ENCODE results near the gene LYST.

LYST gene

DNA sequence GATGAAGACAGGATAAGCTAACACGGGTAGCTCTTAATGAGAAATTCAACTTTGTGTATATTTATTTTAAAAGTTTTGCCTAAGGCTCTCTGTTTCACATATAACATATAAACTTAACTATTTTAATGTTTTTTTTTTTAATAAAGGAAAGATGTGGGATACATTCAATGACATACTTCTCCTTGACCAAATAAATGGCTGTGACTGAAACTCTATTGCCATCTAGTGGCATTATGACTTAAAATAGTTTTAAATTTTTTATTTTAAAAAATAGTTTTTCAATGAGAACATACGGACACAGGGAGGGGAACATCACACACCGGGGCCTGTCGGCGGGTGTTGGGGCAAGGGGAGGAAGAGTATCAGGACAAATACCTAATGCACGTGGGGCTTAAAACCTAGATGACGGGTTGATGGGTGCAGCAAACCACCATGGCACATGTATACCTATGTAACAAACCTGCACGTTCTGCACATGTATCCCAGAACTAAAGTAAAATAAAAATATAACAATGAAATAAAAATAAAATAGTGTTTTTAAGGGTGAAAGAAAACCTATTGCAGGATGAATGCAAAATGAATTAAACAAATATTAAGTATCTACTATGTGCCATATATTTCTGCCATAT, 83.4 kb downstream of the LYST start:
- no peaks in the 10 kb centered on the region for H3K9me3 ChIP-seq (ENCODE audit: insufficient read depth, low read depth, low read length)
- H3K27ac ChIP-seq (ENCODE audit: low read depth, low read length) = no peak overlapping the region
- no peak overlapping the region for H3K4me3 ChIP-seq (ENCODE audit: low read length)
- 44% methylated on average over 6 of the region's 8 CpGs for WGBS
- no peaks in the 10 kb centered on the region for H3K36me3 ChIP-seq (ENCODE audit: insufficient read depth, low read length)
- no peak overlapping the region for H3K9ac ChIP-seq (ENCODE audit: low read depth, low read length)
- H3K27me3 ChIP-seq (ENCODE audit: insufficient read depth, low read length) = no peaks in the 10 kb centered on the region
- H3K4me1 ChIP-seq (ENCODE audit: insufficient read depth, low read length) = no peaks in the 10 kb centered on the region

DNA sequence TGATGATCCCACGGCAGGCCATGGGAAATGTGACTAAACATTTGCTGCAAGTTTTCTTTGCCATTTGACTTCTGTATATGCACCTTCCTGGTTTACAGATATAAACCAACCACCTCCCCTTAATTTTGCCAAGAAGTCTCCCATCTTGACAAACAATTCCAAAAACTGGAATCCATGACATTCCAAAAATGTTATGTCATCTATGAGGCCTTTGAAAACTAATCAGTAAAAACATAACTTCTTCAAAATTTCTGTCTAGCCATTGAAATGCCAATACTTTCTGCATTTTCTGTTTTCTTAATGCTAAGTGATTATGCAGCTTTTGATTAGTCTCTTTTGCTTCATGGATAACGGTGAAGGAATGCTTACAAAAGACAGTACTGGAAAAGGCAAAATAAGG, 84.1 kb downstream of the LYST start:
- no peak overlapping the region for H3K4me3 ChIP-seq (ENCODE audit: low read length)
- no peak overlapping the region for H3K9ac ChIP-seq (ENCODE audit: low read depth, low read length)
- H3K9me3 ChIP-seq (ENCODE audit: insufficient read depth, low read depth, low read length) = no peaks in the 10 kb centered on the region
- no peaks in the 10 kb centered on the region for H3K4me1 ChIP-seq (ENCODE audit: insufficient read depth, low read length)
- no peaks in the 10 kb centered on the region for H3K27me3 ChIP-seq (ENCODE audit: insufficient read depth, low read length)
- 90% methylated on average over 2 of the region's 2 CpGs for WGBS
- H3K27ac ChIP-seq (ENCODE audit: low read depth, low read length) = no peak overlapping the region
- H3K36me3 ChIP-seq (ENCODE audit: insufficient read depth, low read length) = no peaks in the 10 kb centered on the region

DNA sequence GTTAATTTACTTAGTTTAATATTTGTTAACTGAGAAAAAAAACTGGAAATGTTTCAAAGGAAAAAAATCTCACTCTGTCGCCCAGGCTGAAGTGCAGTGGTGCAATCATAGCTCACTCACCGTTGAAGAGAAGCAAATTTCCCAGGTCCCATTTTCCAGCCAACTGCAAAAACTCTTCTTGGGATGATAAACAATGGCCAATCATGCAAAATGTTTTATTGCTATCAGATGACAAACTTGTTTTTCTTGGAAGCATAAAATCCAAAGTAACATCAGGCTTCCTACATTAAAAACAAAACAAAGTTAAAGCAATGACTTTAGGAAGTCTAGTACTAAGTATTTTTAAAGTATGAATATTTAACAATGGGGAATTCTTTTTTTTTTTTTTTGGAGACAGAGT, 84.9 kb downstream of the LYST start:
- Histone ChIP-seq H3K36me3 (ENCODE audit: insufficient read depth, low read length) (no peaks in the 10 kb centered on the region), H3K4me3 (ENCODE audit: low read length) (no peak overlapping the region)
- WGBS = 90% methylated on average over 2 of the region's 2 CpGs

DNA sequence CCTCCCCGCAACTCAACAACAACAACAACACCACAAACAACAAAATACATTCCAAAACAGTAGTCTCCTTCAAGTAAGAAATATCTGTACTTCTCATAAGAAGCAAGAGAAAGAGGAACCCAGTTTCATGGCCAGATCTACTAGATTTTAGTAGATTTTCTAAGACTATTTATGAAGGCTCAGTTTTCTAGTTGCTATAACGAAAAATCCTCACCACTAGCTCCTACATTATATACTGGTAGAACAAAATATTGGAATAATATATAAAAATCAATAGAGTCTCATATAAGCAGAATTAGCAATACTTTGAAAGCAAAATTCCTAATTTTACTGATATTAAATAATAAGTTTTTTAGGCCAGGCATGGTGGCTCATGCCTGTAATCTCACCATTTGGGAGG, 86.9 kb downstream of the LYST start:
- Histone ChIP-seq H3K27me3 (ENCODE audit: insufficient read depth, low read length) (no peaks in the 10 kb centered on the region), H3K36me3 (ENCODE audit: insufficient read depth, low read length) (no peaks in the 10 kb centered on the region), H3K4me1 (ENCODE audit: insufficient read depth, low read length) (no peaks in the 10 kb centered on the region), H3K4me3 (ENCODE audit: low read length) (no peak overlapping the region), H3K9me3 (ENCODE audit: insufficient read depth, low read depth, low read length) (no peaks in the 10 kb centered on the region), H3K27ac (ENCODE audit: low read depth, low read length) (no peak overlapping the region), H3K9ac (ENCODE audit: low read depth, low read length) (no peak overlapping the region)
- 95% methylated on average over 1 of the region's 2 CpGs for WGBS

More for the DNA sequence above, 84.9 kb downstream of the LYST start:
- no peaks in the 10 kb centered on the region for H3K27me3 ChIP-seq (ENCODE audit: insufficient read depth, low read length)
- H3K27ac ChIP-seq (ENCODE audit: low read depth, low read length) = no peak overlapping the region
- H3K9ac ChIP-seq (ENCODE audit: low read depth, low read length) = no peak overlapping the region
- no peaks in the 10 kb centered on the region for H3K4me1 ChIP-seq (ENCODE audit: insufficient read depth, low read length)
- H3K9me3 ChIP-seq (ENCODE audit: insufficient read depth, low read depth, low read length) = no peaks in the 10 kb centered on the region

DNA sequence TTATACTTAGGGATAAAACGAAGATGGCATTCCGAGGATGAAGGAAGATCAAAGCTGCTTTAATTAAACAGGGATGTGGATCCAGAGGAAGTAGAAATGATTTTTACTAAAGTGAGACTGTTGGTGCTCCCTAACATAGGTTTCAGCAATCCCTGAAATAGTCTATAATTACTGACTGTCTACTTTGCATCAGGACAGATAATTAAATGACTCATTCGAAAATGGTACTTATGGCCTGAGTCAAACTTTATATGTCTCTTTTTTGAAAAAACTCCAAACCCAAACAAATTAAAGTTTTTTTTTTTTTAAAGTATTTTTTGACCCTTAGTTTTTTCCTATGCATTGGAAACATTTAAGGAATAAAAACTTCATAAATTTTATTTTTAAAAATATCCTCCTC, 90.3 kb downstream of the LYST start:
- H3K9me3 ChIP-seq (ENCODE audit: insufficient read depth, low read depth, low read length) = no peaks in the 10 kb centered on the region
- WGBS = 92% methylated on average over 3 of the region's 3 CpGs
- H3K27ac ChIP-seq (ENCODE audit: low read depth, low read length) = no peak overlapping the region
- H3K4me1 ChIP-seq (ENCODE audit: insufficient read depth, low read length) = no peaks in the 10 kb centered on the region
- H3K4me3 ChIP-seq (ENCODE audit: low read length) = no peak overlapping the region
- H3K36me3 ChIP-seq (ENCODE audit: insufficient read depth, low read length) = no peaks in the 10 kb centered on the region
- H3K9ac ChIP-seq (ENCODE audit: low read depth, low read length) = no peak overlapping the region
- H3K27me3 ChIP-seq (ENCODE audit: insufficient read depth, low read length) = no peaks in the 10 kb centered on the region

DNA sequence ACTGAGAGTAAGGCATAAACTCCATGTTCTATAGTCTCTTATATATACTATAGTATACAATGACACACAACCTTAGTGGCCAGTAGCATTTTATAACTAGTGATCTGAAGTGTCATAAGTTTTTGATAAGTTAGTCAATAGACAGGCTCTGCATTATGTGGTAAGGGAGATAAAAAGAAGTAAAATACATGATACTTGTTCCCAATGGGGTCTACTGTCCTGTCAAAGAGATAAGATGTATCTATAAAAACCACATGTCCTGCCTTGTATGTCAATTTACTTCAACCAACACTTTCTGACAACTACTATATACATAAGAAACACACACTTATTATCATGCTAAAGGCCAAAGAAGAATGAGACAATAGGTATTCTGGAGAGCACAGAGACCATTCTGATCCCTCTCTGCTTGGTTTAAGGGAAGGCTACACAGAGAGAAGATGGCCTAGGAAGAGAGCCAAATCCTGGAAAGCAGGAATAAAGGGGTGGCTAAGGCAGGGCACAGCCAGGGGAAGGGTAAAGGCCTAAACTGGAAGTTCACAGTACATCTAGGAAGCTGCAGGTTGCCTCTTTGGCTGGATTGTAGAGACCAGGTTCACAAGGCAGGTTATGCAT, 91.4 kb downstream of the LYST start:
- Histone ChIP-seq H3K27me3 (ENCODE audit: insufficient read depth, low read length) (no peaks in the 10 kb centered on the region), H3K27ac (ENCODE audit: low read depth, low read length) (no peak overlapping the region), H3K9me3 (ENCODE audit: insufficient read depth, low read depth, low read length) (no peaks in the 10 kb centered on the region), H3K4me3 (ENCODE audit: low read length) (no peak overlapping the region), H3K4me1 (ENCODE audit: insufficient read depth, low read length) (no peaks in the 10 kb centered on the region), H3K9ac (ENCODE audit: low read depth, low read length) (no peak overlapping the region), H3K36me3 (ENCODE audit: insufficient read depth, low read length) (no peaks in the 10 kb centered on the region)

DNA sequence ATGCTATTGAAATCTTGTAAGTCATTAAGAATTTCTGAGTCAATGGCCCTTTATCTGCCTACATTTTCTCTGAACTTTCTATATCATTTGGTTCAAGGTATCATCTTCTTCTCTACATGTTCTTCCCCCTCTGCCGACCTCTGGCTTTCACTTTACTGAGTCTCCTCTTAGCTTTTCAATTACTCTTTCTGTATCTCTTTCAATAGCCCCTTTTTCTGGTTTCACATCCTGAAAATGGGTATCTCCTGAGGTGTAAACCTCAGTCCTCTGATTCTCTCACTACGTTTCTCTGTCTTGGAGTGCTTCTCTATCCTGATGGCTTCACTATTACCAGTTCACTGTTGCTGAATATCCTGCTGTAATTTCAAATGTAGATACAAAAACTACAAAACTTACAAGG, 98.9 kb downstream of the LYST start:
- H3K27ac ChIP-seq (ENCODE audit: low read depth, low read length) = no peak overlapping the region
- no peaks in the 10 kb centered on the region for H3K36me3 ChIP-seq (ENCODE audit: insufficient read depth, low read length)
- H3K9ac ChIP-seq (ENCODE audit: low read depth, low read length) = no peak overlapping the region
- no peak overlapping the region for H3K4me3 ChIP-seq (ENCODE audit: low read length)
- H3K27me3 ChIP-seq (ENCODE audit: insufficient read depth, low read length) = no peaks in the 10 kb centered on the region
- H3K9me3 ChIP-seq (ENCODE audit: insufficient read depth, low read depth, low read length) = no peaks in the 10 kb centered on the region
- no peaks in the 10 kb centered on the region for H3K4me1 ChIP-seq (ENCODE audit: insufficient read depth, low read length)
- WGBS = 87% methylated on average over 2 of the region's 2 CpGs

DNA sequence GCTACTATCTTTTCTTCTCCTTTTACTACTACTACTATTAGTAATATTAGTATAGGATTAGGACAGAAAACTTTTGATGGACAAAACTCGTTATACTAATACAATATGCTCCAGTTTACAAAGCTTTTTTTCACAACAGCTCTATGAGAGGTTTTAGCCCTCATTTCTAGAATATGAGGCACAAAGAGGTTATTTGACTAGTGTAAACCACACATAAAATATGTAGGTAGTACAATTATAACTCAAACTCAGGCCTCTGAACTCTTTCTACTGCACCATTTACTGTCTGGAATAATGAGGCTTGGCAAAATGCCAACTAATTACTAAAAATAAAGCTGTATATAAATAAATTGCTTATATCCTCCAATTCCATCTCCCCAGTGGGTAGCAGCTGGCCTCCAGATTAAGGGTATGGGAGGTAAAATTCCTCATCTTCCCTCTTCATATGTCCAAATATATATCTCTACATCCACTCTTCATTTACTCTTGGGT, 99.9 kb downstream of the LYST start:
- Histone ChIP-seq H3K9ac (ENCODE audit: low read depth, low read length) (no peak overlapping the region), H3K4me1 (ENCODE audit: insufficient read depth, low read length) (no peaks in the 10 kb centered on the region), H3K27ac (ENCODE audit: low read depth, low read length) (no peak overlapping the region), H3K4me3 (ENCODE audit: low read length) (no peak overlapping the region), H3K36me3 (ENCODE audit: insufficient read depth, low read length) (no peaks in the 10 kb centered on the region), H3K27me3 (ENCODE audit: insufficient read depth, low read length) (no peaks in the 10 kb centered on the region), H3K9me3 (ENCODE audit: insufficient read depth, low read depth, low read length) (no peaks in the 10 kb centered on the region)
- WGBS = no CpG with 5 or more reads among the region's 1 CpG

DNA sequence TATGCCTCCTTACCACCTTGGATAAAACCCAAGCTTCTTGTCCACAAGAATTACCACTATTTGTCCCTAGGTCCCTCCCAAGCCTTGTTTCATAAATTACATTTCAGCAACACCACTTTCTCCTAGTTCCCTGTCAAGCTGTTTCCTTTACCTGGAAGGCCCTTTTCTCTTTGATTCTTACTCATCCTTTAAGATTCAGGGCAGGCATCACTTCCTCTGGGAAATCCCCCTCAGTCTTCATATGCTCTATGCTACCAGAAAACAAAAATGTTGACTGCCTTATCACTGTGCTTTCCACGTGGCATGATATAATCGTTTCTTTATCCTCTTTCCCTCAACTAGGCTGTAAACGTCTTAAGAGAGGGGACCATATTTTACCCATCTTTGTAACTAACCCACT, 102.7 kb downstream of the LYST start:
- Histone ChIP-seq H3K36me3 (ENCODE audit: insufficient read depth, low read length) (no peaks in the 10 kb centered on the region), H3K27me3 (ENCODE audit: insufficient read depth, low read length) (no peaks in the 10 kb centered on the region), H3K9ac (ENCODE audit: low read depth, low read length) (no peak overlapping the region), H3K4me1 (ENCODE audit: insufficient read depth, low read length) (no peaks in the 10 kb centered on the region), H3K4me3 (ENCODE audit: low read length) (no peak overlapping the region), H3K27ac (ENCODE audit: low read depth, low read length) (no peak overlapping the region), H3K9me3 (ENCODE audit: insufficient read depth, low read depth, low read length) (no peaks in the 10 kb centered on the region)
- 88% methylated on average over 3 of the region's 3 CpGs for WGBS

DNA sequence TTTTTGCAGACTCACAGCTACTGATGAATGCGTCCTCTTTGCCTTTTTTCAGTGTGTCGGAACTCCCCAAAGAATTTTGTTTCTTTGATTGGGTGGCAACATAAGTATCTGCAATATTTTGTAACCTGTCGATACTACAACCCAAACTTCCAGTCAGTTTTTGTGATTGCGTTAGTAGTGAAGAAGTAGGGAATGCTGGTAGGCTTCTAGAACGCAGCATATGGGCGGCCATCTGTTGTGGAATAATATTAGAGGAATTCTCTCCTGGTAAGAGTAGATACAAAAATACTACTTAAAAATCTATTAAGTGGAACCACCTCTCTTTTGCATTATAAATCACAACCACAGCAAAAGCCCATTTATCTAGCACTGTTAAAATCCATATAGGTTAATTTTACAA, 107.4 kb downstream of the LYST start:
- no peaks in the 10 kb centered on the region for H3K9me3 ChIP-seq (ENCODE audit: insufficient read depth, low read depth, low read length)
- WGBS = 86% methylated on average over 6 of the region's 6 CpGs
- no peaks in the 10 kb centered on the region for H3K36me3 ChIP-seq (ENCODE audit: insufficient read depth, low read length)
- no peaks in the 10 kb centered on the region for H3K4me1 ChIP-seq (ENCODE audit: insufficient read depth, low read length)
- H3K27ac ChIP-seq (ENCODE audit: low read depth, low read length) = no peak overlapping the region
- H3K27me3 ChIP-seq (ENCODE audit: insufficient read depth, low read length) = no peaks in the 10 kb centered on the region
- no peak overlapping the region for H3K9ac ChIP-seq (ENCODE audit: low read depth, low read length)
- H3K4me3 ChIP-seq (ENCODE audit: low read length) = no peak overlapping the region

DNA sequence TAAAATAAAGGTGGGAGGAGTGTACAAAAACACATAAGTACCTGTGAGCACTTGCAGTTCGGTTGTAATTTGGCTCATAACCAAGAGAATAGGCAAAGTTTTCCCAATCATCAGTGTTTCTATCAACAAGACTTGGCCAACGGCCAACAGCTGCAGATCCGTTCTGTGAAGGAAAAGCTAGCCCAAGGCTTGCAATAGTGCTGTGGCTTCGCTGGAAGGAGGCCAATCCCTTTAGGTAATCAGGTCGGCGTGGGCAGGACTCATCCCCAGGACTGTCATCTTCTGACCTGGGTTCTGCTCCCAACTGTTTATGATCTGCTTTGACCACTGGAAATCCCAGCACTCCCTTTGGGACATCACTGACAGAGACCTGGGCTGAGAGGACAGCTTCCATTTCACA, 107.8 kb downstream of the LYST start:
- H3K36me3 ChIP-seq (ENCODE audit: insufficient read depth, low read length) = no peaks in the 10 kb centered on the region
- no peak overlapping the region for H3K9ac ChIP-seq (ENCODE audit: low read depth, low read length)
- H3K27ac ChIP-seq (ENCODE audit: low read depth, low read length) = no peak overlapping the region
- H3K4me1 ChIP-seq (ENCODE audit: insufficient read depth, low read length) = no peaks in the 10 kb centered on the region
- no peaks in the 10 kb centered on the region for H3K27me3 ChIP-seq (ENCODE audit: insufficient read depth, low read length)
- 89% methylated on average over 6 of the region's 6 CpGs for WGBS
- H3K4me3 ChIP-seq (ENCODE audit: low read length) = no peak overlapping the region
- H3K9me3 ChIP-seq (ENCODE audit: insufficient read depth, low read depth, low read length) = no peaks in the 10 kb centered on the region
